Suppressor macrophage treated with lipopolysaccharide for 1 hour (primary cell): ENCODE data around the gene PCCA.
A peak's percentile ranks its signal among the peaks of the same experiment; 100 is the strongest.

Source experiments
- DNase-seq, 3 donors: peaks; one replicate each; pipeline ENCODE4 v3.0.0-alpha.2; 2020 to 2022

PCCA gene

DNA sequence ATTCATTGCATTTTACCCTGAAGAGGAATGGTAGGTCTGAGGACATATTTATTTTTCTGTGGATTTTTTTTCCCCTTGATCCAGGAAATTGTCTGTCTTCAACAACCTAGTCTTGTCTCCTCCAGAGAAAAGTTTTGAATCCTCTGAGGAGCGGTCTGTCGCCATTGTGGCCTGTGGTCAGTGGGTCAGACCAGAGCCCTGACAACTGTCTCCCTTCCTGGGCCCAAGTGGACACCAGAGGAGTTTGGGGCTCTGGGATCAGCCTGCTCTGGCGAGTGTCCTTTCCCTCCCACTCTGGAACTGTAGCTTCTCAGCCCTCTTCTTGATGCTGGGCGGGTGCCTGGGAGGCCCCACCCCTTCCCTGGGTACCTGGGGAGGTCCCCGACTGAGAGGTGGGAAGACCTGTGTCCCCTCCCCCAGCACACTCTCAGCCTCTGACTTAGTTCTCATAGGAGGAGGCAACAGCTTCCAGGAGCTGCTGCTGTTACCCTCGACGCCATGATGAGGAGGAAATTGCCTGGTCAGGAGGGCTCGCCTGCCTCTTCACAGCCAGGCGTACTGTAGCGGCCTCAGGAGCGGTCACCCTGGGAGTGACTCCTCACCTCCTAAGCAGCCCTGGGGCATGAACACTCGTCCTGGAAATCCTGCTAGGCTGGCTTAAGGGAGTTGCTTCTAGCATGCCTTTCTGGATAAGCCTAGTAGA lies 389.4 kb downstream of the PCCA start:
- DNase-seq, result no peak

DNA sequence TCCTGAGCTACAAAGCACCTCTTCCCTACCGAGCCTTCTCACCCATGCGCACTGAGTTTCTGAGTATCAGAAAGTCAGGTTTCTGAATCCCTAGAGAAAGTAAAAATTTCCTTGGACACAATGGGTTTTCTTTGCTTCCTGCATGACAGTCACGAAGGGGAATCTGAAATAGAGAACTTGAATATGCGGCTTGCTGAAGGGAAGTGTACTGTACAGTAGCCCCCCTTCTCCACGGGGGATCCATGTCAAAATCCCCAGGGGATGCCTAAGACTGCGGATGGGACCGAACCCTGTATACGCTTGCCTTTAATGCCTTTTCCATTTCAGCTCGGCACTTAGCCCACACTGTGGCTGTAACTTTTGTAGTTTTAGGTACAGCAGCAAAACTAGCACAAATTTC lies 391.8 kb downstream of the PCCA start:
- DNase-seq, result peak; percentile 60 to 76 (median 71)

DNA sequence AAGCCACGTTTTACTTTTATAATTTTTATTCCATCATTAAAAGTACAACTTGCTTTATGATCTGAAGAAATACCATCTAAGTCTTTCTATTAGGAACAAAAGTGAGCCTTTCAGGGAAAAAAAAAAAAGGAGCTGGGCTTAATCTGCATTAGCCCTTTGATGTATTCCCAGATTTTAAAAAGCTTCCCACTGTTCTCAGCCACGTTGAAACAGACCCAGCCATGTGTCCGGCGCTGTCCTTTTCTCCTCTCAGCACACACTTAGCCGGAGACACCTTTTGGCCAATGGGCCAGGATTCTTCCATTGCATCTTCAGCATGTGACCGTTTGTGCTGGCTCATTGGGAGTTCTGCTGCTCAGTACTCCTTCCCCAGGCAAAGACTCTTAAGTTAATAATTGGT lies 394.2 kb downstream of the PCCA start:
- DNase-seq, result no peak

DNA sequence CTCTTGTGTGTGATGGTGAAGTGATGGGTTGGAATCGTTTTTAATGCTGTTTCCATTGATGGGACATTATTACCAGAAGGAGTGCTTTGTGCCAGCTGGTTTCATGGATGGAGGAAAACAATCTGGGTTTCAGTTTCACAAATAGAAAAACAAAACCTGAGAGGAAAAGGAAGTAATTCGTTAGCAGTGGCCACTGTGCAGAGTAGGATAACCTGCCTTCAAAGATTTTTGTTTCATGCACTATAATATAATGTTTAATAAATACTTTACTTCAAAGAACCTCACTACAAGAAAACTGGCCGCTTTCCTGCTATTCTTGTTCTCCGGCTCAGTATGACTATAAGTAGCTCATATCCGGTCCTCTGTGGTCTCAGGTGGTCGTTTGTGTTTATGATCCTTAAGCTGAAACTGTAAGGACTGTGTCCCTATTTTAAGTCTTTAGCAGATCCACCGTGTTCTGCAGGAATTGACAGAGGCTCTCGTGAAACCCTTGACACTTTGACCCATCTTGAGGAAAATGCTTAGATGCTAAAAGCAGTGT lies 395.0 kb downstream of the PCCA start:
- no peak for DNase-seq

DNA sequence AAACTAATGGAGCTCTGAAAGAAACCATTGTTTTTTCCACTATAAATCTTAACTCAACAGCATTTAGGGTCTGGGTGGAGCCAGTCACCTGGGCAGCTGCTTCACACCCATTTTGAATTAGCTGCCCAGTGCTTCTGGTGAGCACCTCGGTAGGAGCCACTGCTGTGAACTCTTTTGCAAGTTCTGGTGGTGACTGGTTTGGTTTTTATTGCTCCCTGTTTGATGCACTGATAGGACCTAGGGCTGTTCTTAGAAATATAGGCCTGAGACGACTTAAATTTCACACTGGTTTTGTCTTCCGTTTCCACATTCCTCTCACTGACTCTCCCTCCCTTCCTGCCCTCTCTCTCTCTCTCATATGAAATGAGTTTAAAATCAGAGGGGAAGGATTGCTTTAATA lies 395.8 kb downstream of the PCCA start:
- no peak for DNase-seq

DNA sequence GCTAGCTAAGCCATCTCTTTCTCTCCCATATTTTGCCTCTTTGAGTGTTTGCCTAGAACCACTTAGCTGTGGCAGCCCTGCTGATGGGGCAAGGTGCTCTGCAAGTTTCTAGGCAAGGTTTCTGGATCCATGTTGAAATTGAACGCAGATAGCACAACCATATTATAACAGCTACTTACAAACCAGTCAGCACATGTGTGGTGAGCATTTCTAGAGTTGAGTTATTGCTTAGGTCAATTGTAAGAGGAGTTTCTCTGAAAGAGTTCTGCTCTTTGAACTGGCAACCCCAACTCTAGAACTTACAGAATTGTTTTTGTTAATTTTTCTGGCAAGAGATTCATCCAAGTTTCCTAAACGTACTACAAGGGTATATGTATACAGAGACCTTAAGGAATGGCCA lies 396.4 kb downstream of the PCCA start:
- DNase-seq, result no peak

DNA sequence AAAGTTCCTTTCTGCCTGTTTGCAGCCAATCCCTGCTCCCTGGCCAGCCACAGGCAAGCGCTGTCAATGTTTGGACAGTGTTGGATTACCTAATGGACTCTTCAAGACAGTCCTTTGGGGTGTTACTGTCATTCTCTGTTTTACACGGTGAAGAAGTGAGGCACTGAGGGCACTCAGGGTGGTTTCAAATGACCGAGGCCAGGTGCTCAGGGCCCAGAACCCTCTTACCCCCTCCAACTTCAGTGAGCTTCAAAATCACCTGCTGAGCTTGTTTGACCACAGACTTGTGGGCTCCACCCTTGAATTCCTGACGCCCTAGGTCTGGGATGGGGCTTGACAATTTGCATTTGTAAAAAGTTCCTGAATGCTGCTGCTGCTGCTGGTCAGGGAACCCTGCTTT lies 401.8 kb downstream of the PCCA start:
- no peak for DNase-seq

DNA sequence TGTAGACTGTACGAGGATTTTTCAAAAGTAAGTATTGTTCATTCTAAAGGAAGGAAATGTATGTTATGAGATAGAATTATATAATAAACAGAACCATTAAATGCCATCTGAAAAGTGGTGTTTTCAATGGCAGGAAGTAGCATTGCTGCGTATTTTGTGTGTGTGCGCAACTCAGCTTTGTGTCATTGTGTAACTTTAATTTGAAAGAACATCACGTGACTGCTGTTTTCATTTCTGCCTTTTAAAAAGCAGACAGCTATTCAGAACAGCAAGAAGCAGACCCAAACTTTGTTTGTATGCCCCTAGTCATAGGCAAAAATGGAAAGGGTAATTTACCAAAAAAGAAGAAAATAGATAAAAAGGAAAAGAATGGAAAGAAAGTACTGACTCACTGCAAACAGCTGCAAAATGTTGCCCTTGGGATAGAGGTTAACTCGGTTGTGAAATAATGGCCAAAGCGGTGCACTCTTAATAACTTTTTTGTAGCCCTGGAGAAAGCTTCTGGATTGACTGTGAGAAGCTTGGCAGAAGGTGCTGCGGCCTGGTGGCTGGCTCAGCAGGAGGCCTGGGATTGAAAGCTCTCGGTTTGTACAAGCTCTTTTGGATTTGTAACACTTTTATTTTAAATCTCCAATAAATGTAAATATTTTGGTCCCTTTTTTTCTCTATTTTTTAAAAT lies 402.4 kb downstream of the PCCA start:
- peak; percentile 42 to 60 (median 46) for DNase-seq

DNA sequence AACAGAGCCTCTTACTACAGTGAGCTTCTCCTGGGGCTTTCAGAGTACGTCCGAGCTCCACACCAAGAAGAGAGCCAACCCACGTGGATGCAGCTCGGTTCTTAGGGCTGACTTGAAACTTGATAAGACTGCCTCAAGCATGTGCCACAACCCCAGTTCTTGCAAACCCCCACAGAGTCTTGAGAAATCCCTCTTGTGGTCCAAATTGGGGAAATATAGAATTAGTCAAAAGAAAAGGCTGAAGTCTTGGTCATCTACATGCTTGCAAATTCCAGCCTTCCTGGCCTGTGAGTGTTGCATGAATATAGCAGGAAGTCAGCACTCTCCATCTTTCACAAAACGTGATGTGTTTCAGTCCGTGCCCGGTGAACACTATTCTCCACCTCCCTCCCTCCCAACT lies 404.5 kb downstream of the PCCA start:
- DNase-seq, result peak; percentile 71 to 81 (median 72)

DNA sequence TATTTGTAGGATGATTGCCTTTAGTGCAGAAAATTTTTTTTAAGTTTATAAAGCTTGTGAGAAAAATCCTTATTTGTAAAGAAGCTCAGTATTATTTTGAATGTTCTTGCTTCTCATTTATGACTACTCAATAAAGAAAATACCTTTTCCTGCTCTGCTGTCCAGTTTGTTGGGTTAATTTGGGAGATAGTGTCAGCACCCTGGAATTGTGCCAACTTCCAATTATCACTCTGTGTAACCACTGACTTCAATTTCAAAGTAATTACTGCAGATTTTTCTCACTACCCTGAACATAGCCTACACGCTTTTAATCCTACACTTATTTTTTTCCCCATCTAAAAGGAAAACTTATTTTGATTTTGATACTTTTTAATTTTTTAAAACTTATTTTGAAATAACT lies 406.6 kb downstream of the PCCA start:
- DNase-seq, result no peak

DNA sequence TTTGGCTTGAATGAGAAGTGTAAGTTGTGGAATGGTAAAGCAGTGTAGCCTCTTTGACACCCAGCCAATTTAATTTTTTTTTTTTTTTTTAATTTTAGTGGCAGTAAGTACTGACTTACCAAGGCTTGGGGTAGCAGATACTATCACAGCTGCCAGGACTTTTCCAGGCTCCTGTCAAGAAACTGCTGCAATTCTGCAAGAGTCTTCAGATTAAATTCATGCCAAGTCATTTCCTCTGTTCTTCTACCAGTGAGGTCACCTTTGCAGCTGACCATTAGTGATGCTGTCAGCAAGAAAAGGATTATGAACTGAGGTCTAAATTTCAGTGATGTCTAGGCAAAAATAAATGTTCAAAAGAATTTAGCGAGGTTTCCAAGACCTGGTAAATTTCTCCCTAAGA lies 408.5 kb downstream of the PCCA start:
- DNase-seq, result peak; percentile 64 to 74 (median 74)

DNA sequence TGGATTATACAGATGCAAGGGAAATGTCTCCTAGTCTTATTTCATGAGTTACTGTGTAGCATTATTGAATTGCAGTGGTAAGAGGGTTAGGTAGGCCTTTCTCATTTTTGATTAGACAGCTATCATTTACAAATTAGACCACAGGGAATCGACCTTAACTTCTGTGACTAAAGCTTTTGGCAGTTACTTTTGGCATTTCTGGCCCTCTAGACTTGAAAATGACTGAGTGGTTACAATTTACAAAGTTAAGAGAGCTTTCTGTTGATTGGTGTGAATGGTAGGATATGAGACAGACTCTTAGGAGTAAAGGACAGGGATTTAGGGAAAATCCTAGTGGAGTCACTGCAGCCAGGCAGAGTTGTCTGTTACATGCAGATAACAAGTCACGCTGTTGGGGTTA lies 413.6 kb downstream of the PCCA start:
- no peak for DNase-seq

DNA sequence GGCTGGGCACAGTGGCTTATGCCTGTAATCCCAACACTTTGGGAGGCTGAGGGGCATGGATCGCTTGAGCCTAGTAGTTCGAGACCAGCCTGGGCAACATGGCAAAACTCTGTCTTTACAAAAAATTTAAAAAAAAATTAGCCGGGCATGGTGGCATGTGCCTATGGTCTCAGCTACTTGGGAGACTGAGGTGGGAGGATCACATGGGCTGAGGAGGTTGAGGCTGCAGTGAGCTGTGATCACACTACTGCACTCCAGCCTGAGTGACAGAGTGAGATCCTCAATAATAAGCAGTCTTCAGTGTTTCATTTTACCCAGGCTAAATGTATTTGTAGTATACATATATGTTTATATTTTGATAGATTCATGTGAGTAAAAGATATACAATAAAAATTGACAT lies 414.7 kb downstream of the PCCA start:
- no peak for DNase-seq

DNA sequence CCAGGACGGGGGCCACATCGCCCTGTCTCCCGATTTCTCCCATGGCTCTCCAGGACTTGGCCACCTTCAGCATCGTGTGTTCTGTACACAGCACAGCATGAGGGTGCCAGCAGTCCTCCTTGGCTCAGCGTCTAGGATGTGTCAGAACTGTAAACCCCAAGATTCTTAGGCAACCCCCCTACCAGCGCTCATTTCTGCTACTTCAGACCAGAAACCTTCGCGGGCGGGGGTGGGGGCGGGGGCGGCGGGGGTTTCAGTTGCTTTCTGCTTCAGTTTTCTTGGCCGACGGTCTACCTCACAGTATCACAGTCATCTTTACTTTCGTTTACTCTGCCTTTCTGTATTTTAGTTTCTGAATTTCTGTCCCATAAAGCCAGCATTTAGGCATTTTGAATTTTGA lies 417.3 kb downstream of the PCCA start:
- no peak for DNase-seq

DNA sequence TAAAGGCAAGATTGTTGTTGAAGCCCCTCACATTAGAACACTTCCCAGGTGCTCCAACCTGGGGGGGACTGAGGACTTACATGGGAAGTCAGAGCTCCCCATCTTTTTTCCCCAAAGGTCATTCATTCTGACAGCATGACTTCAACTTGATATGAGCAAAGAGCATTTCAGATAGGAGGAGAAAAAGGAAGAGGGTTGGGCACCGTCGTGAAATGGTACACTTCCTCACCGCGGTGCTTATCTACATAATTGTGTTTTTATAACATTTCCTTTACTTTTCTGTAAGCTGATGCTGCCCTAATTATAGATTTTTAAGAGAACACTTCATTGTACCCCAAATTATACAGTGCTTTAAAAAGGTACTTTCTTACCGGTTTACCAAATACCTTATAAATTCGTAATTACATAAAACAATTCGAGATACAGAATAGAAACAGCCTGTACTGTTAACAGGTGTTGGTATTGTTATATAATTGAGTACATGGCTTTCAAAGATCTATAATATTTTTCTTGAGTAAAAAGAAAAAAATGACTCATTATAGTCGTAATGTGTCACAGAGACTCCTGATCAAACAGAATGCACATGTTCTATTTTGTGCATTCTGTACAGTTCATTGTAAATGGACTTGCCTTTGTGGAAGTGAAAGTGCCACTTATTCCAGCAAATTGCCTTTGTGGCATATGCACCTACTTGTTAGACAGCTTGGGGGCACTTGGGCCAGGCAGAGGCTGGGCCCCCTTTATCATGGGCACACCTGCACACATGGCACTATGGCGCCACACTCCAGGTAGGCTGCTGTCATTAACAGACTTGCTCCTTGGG lies 417.9 kb downstream of the PCCA start:
- DNase-seq, result peak; percentile 34 to 68 (median 66)

DNA sequence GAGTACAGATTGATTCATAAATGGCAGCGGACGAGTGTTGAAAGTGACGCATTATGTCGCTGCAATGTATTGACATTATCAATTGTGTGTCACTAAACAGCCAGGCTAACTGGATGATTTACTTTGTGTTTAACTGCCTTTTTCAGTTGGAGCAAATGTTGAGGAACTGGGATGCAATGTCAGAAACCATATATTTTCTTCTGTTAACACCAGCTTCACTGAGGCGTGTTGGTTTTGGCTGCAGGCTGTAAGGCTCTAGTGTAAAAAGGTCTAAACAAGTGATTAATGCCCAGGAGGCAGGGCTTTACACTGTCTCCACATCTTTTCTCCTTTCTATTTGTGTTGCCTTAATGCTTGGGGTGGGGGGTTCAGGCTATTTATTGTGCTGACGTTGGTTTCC lies 419.6 kb downstream of the PCCA start:
- no peak for DNase-seq

DNA sequence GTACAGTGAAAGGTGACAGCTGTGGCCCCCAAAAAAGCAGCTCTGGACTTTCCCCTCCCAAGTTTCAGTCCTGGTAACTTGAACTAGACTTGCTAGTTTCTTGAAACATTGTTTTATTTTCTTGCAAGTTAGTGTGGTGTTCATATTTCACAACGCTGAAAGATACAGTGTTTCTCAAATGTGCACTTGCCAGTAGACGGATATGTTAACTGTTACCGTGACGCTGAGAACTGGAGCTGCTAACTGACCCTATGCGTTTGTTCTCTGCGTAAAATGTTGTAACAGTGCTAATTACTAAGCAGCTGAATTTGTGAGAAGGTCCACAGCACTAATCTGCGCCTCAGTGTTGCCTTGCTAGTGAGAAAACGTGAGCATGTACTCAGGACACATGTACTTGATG lies 420.1 kb downstream of the PCCA start:
- no peak for DNase-seq

DNA sequence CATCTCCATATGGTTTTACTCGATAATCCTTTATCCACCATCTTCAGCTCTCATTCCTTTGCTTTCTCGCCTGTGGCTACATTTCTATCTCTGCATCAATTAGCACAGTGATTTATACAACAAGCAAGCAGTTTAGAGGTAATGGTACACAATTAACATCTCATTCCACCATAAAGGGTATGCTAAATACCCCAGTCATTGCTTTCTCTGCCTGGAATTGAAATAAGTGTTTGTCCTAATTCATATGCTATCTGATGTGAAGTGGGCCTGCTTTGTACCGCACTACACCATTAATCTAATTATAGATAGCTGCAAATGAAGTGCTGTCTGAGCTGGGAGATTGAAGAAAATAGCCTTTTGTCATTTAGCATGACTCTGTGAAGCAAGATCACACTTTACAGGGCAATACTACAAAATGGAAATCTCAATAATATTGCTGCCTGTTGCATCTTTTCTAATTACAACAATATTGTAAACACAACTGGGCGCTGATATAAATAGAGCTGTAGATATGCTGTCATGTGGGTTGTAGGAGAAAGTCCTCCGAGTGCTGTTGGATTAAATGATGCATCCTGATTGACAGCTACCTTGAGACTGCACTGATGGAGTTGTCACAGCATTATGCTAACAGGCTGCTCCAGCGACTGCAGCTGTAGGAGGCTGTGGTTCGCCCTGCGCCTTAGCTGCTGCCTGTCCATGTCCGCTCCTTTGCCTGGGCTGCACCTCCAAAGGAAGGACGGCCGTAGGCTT lies 421.5 kb downstream of the PCCA start:
- no peak for DNase-seq

DNA sequence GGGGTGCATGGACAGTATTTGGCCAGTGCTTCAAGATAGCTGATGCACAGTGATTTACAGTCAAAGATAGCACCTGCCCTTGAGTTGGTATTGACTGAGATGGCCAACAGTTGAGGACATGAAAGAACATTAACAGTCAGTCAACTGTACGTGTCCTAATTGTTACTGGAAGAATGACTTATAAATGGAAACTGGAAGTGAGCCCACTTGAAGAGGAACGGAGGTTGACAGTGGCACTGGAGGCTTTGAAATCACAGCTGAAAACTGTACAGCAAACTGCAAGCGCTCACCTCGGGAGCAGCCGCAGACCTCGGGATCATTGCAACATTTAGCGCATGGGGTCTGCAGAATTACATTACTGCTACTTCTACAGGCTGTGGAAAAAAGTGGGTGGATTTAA lies 422.6 kb downstream of the PCCA start:
- peak; percentile 72 to 81 (median 76) for DNase-seq

DNA sequence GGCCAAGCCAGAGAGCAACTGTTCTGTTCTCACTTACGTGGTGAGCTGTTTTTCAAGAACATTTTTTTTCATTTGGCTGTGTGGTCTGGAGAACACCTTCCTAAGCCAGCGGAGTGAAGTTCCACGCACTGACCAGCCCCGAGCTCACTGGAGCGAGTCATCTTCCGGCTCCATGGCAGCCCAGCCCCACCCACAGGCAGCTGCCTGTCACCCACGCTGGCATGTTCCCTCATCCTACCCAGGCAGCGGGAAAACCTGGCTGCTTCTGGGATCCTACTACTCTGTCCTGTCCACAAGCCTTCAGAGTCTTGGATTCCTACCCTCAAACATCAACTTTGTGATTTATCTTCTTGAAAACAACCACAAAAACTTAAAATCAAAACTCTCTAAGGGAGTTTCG lies 423.5 kb downstream of the PCCA start:
- DNase-seq, result peak; percentile 46 to 67 (median 61)

DNA sequence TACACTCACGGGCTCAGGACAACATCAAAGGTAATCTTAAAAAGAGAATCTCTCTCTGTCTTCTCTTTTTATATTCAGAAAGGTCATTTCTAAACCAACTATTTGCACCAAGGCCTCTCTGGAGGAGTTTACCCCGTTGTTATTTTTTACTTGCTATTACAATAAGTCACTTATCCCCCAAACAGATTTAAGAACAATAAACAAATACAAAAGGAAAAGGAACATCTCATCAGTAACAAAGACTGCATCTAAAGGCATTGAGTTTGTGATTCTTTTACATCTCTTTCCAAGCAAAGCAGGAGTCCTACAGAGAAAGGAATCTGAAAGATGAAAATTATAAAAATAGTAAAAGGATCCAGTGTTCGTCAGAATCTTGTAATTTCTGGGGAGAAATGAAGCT lies 424.3 kb downstream of the PCCA start:
- DNase-seq, result no peak

DNA sequence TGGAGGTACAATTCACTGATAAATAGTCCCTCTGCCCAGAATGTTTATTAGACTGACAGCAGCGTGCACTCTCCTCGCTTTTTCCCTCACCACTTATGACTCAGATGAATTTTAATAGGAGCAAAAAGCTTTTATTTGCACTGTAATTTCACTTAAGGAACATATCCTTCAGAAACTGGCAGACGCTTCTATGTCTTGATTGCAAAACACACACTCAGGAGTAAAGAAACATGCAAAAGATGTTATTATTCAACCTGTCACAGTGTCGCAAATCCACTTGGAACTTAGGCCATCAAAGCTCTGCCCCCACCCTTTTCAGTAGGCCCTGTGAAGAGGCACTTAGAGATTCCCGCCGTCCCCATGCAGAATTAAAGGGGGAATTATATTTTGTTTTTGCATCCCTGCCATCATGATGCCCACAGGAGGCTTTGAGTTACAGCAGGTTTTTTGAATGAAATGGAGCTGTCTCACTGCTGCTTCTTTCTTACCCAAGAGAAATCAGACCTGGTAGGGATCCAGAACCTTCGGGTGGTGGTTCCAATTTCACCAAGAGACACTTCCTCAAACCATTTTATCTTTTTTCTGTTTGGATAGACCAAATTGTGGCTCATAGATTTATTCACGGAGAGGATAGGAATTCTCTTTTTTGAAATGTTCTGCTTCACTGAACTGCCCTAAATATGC lies 425.2 kb downstream of the PCCA start:
- no peak for DNase-seq
